Small intestine (tissue), 7 donors: ENCODE data around the gene LIPT1. TPM values are rescaled to one million over a fixed set of nuclear protein-coding genes. Genes with fewer than 3 reads are reported as not detected.

Experiments
- DNase-seq, 2 donors: peaks; one replicate each; pipeline versions ENCODE4 v3.0.0 to v3.0.0-alpha.2; 2013
- FAIRE-seq: peaks from 2 replicates; lab custom pipeline; 2012; peaks lifted over from hg19 to GRCh38; lab: Jason Lieb, UNC
- H3K27ac ChIP-seq, 3 donors: one replicate each; pipeline ENCODE4 v1.5.1; 2013; ENCODE audit warnings: low read length in 2 of 3, mild to moderate bottlenecking in 2 of 3, control low read depth in 1 of 3, inconsistent platforms in 1 of 3, low read depth in 1 of 3, moderate library complexity in 1 of 3
- H3K27me3 ChIP-seq, 3 donors: one replicate each; pipeline ENCODE4 v1.6.1; 2013; ENCODE audit warnings: low read length in 3 of 3, inconsistent platforms in 1 of 3; ENCODE audit not compliant: control insufficient read depth in 3 of 3, insufficient read depth in 3 of 3
- H3K36me3 ChIP-seq, 3 donors: one replicate each; pipeline ENCODE4 v1.6.1; 2013; ENCODE audit warnings: low read length in 3 of 3, inconsistent platforms in 1 of 3, low read depth in 1 of 3, mild to moderate bottlenecking in 1 of 3, moderate library complexity in 1 of 3; ENCODE audit not compliant: control insufficient read depth in 3 of 3, insufficient read depth in 2 of 3
- H3K4me1 ChIP-seq, 3 donors: one replicate each; pipeline ENCODE4 v1.6.1; 2013; ENCODE audit warnings: low read length in 2 of 3, inconsistent platforms in 1 of 3, low read depth in 1 of 3, mild to moderate bottlenecking in 1 of 3, moderate library complexity in 1 of 3; ENCODE audit not compliant: control insufficient read depth in 3 of 3, insufficient read depth in 2 of 3
- H3K4me3 ChIP-seq, 3 donors: one replicate each; pipeline ENCODE4 v1.5.1; 2013; ENCODE audit warnings: low read length in 3 of 3, control low read depth in 1 of 3, inconsistent platforms in 1 of 3, low read depth in 1 of 3, mild to moderate bottlenecking in 1 of 3, moderate library complexity in 1 of 3
- H3K9me3 ChIP-seq, 2 donors: one replicate each; pipeline ENCODE4 v1.6.1; 2013; ENCODE audit warnings: low read depth in 1 of 2, low read length in 1 of 2; ENCODE audit not compliant: control insufficient read depth in 2 of 2, insufficient read depth in 1 of 2
- WGBS, 3 donors: extraction: QIAGEN DNeasy Blood & Tissue Kit; methylation state at CpG; one replicate each; pipeline ENCODE4 v1.1.7; 2013; 5-methylcytosine and 5-hydroxymethylcytosine counted together
- polyA plus RNA-seq, 4 donors: library from polyadenylated mRNA; stranded (reverse) in 3 of 4; unstranded in 1 of 4; fragments of 200-250 nt in 3 of 4; fragments of 120-200 nt in 1 of 4; gene quantifications; one replicate each; pipeline versions ENCODE4 v1.2.1 to v1.2.3, GENCODE V29; 2013
- donor health status: healthy with polysubstance abuse.
- donor health status: control.
- donor health status: control.
- donor health status: Bipolar disorder and iron deficiency.
- donor health status: healthy.

LIPT1 gene
- polyA plus RNA-seq, 4 donors = 7.0 to 18.2 (median 11.8) TPM

- H3K4me1 ChIP-seq = peaks cover 0 to 11% (median 7%) of the 10 kb centered on the region in 3 donors
- H3K36me3 ChIP-seq = peaks cover 0 to 8% (median 8%) of the 10 kb centered on the region in 3 donors
- H3K4me3 ChIP-seq = no peak overlapping the region
- FAIRE-seq (no peak), DNase-seq (no peak)
- no peaks in the 10 kb centered on the region for H3K27me3 ChIP-seq
- 95 to 96% (median 95%) methylated on average over 5 of the region's 5 CpGs for WGBS, 3 donors
- H3K9me3 ChIP-seq = no peaks in the 10 kb centered on the region
- H3K27ac ChIP-seq = no peak overlapping the region
Observed at GRCh38 chr2:99158599-99158998, 3.8 kb downstream of the LIPT1 start.

GRCh38 chr2:99159594-99159993 lies 4.8 kb downstream of the LIPT1 start:
- H3K9me3 ChIP-seq = no peaks in the 10 kb centered on the region
- no peak overlapping the region for H3K4me3 ChIP-seq
- H3K27me3 ChIP-seq = no peaks in the 10 kb centered on the region
- H3K4me1 ChIP-seq = peaks cover 0 to 4% (median 3%) of the 10 kb centered on the region in 3 donors
- no peak overlapping the region for H3K27ac ChIP-seq
- FAIRE-seq = no peak
- WGBS, 3 donors = 71 to 86% (median 86%) methylated on average over 4 of the region's 4 CpGs
- no peak for DNase-seq
- H3K36me3 ChIP-seq = peaks cover 4 to 8% (median 8%) of the 10 kb centered on the region in 3 donors

GRCh38 chr2:99166218-99166617 lies 11.5 kb downstream of the LIPT1 start:
- H3K9me3 ChIP-seq = no peaks in the 10 kb centered on the region
- DNase-seq (no peak), FAIRE-seq (no peak)
- WGBS, 3 donors = 83 to 86% (median 86%) methylated on average over 5 of the region's 5 CpGs
- H3K4me3 ChIP-seq = no peak overlapping the region
- no peaks in the 10 kb centered on the region for H3K4me1 ChIP-seq
- no peaks in the 10 kb centered on the region for H3K27me3 ChIP-seq
- H3K36me3 ChIP-seq = peaks cover 7 to 15% (median 12%) of the 10 kb centered on the region in 3 donors
- H3K27ac ChIP-seq = no peak overlapping the region

GRCh38 chr2:99169534-99169933 lies 14.8 kb downstream of the LIPT1 start:
- Histone ChIP-seq H3K36me3 (peaks cover 4 to 23% (median 6%) of the 10 kb centered on the region in 3 donors), H3K4me3 (no peak overlapping the region), H3K9me3 (no peaks in the 10 kb centered on the region), H3K27ac (peak overlapping the region in 1 of 3 donors; percentile 20), H3K4me1 (no peaks in the 10 kb centered on the region), H3K27me3 (no peaks in the 10 kb centered on the region)
- DNase-seq (no peak), FAIRE-seq (no peak)
- 15 to 44% (median 23%) methylated on average over 1 of the region's 1 CpG for WGBS, 3 donors

- Histone ChIP-seq H3K27me3 (no peaks in the 10 kb centered on the region), H3K4me3 (no peak overlapping the region), H3K27ac (no peak overlapping the region), H3K9me3 (no peaks in the 10 kb centered on the region), H3K36me3 (peaks cover 0 to 16% (median 4%) of the 10 kb centered on the region in 3 donors), H3K4me1 (no peaks in the 10 kb centered on the region)
- WGBS, 3 donors = 94 to 97% (median 95%) methylated on average over 8 of the region's 8 CpGs
- DNase-seq (no peak), FAIRE-seq (no peak)
Observed at GRCh38 chr2:99171377-99172140, 16.8 kb downstream of the LIPT1 start.

- no peak for FAIRE-seq
Observed at GRCh38 chr2:99180755-99181623, 26.2 kb downstream of the LIPT1 start, which contains the start of the genes MITD1 and MRPL30. TSS of gene MITD1 (minus strand) at chr2:99181058. CDS start at chr2:99180981, 77 bp downstream. TSS of gene MRPL30 (plus strand) at chr2:99181184. CDS start at chr2:99186204, 5,020 bp downstream.

DNA sequence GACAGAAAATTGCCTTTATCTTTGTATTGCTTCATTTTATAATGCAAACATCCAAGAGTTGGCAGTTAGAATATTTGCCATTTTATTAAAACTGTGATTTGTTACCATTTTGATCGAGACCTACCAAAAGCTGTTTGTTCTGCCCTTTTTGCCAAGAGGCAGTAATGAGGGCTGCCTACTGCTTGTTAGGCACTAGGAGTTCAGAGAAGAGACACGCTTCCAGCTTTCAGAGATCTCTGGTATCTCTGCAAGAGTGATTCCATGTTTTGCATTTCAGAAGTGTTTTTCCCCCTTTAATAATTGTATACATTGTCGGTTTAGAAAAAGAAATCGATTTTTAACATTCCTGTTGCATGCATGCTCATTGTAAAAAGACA lies 26.8 kb downstream of the LIPT1 start:
- peak in 1 of 2 donors; percentile 11 for DNase-seq
- FAIRE-seq = no peak
- Histone ChIP-seq H3K27ac (peak overlapping the region in 1 of 3 donors; percentile 80), H3K4me3 (peak overlapping the region; percentile 62 to 74 (median 64)), H3K36me3 (no peaks in the 10 kb centered on the region), H3K4me1 (peaks cover 0 to 8% (median 3%) of the 10 kb centered on the region in 3 donors), H3K27me3 (no peaks in the 10 kb centered on the region), H3K9me3 (no peaks in the 10 kb centered on the region)
- whole genome bisulfite sequencing, 3 donors = 0 to 5% (median 2%) methylated on average over 4 of the region's 4 CpGs

More at GRCh38 chr2:99180755-99181623, 26.2 kb downstream of the LIPT1 start, which contains the start of the genes MITD1 and MRPL30:
- WGBS, 3 donors = 0 to 1% (median 0%) methylated on average over 39 of the region's 39 CpGs
- Histone ChIP-seq H3K36me3 (no peaks in the 10 kb centered on the region), H3K27ac (peak within 1 kb of the TSS; percentile 76 to 91 (median 80)), H3K9me3 (no peaks in the 10 kb centered on the region), H3K4me3 (peak within 1 kb of the TSS; percentile 62 to 74 (median 64)), H3K27me3 (no peaks in the 10 kb centered on the region), H3K4me1 (peaks cover 0 to 8% (median 3%) of the 10 kb centered on the region in 3 donors)
- DNase-seq = peak; percentile 97 to 98

- WGBS, 3 donors = 96 to 100% (median 97%) methylated on average over 3 of the region's 3 CpGs
- FAIRE-seq (no peak), DNase-seq (no peak)
- Histone ChIP-seq H3K4me1 (peaks cover 0 to 8% (median 3%) of the 10 kb centered on the region in 3 donors), H3K27me3 (no peaks in the 10 kb centered on the region), H3K36me3 (peaks cover 0 to 2% (median 0%) of the 10 kb centered on the region in 3 donors), H3K9me3 (no peaks in the 10 kb centered on the region), H3K4me3 (no peak overlapping the region), H3K27ac (no peak overlapping the region)
Observed at GRCh38 chr2:99183025-99183424, 28.3 kb downstream of the LIPT1 start.
